Measurements from ENCODE around the gene CEACAM16.
"Not testable (repeated sequence)": the region's sequence is repeated elsewhere in the genome, so short reads cannot be mapped to it uniquely, and the experiment has no call there.

Gene CEACAM16

GRCh38 chr19:44698492-44699201 is at the start of gene CEACAM16:
TSS of gene CEACAM16 (plus strand) at chr19:44699151. CDS start at chr19:44701457, 2,306 bp downstream.
- DNase-seq, result no peak

- no peak for DNase-seq
These were observed 49.3 kb upstream of the CEACAM16 start for GRCh38 chr19:44649578-44650145.

GRCh38 chr19:44653343-44653742 is 45.6 kb upstream of the CEACAM16 start:
- DNase-seq, result no peak

GRCh38 chr19:44653977-44654774 is 44.8 kb upstream of the CEACAM16 start:
- DNase-seq, result peak; percentile 67

- peak; percentile 73 for DNase-seq
These were observed 41.6 kb upstream of the CEACAM16 start for GRCh38 chr19:44657211-44657921.

GRCh38 chr19:44658069-44658733 is 40.8 kb upstream of the CEACAM16 start:
- DNase-seq, result no peak

GRCh38 chr19:44660081-44660480 is 38.9 kb upstream of the CEACAM16 start:
- DNase-seq, result no peak

GRCh38 chr19:44661205-44661604 is 37.7 kb upstream of the CEACAM16 start:
- DNase-seq, result no peak

GRCh38 chr19:44661904-44662303 is 37.0 kb upstream of the CEACAM16 start:
- DNase-seq, result no peak

GRCh38 chr19:44662691-44663385 is 36.1 kb upstream of the CEACAM16 start:
- no peak for DNase-seq

- DNase-seq, result no peak
These were observed 35.0 kb upstream of the CEACAM16 start for GRCh38 chr19:44663996-44664395.

GRCh38 chr19:44664976-44665375 is 34.0 kb upstream of the CEACAM16 start:
- DNase-seq, result no peak

GRCh38 chr19:44666852-44667556 is 31.9 kb upstream of the CEACAM16 start:
- DNase-seq, result no peak

- no peak for DNase-seq
These were observed 29.8 kb upstream of the CEACAM16 start for GRCh38 chr19:44668985-44669764.

- DNase-seq, result not testable (repeated sequence)
These were observed 28.9 kb upstream of the CEACAM16 start for GRCh38 chr19:44670027-44670426.

GRCh38 chr19:44671400-44671799 is 27.6 kb upstream of the CEACAM16 start, which contains the start of gene CEACAM19:
TSS of gene CEACAM19 (plus strand) at chr19:44671482. CDS start at chr19:44671932, 450 bp downstream.
- DNase-seq, result no peak

- DNase-seq, result no peak
These were observed 26.7 kb upstream of the CEACAM16 start for GRCh38 chr19:44672226-44672625.

- no peak for DNase-seq
These were observed 25.4 kb upstream of the CEACAM16 start for GRCh38 chr19:44673510-44673909.

- no peak for DNase-seq
These were observed 23.4 kb upstream of the CEACAM16 start for GRCh38 chr19:44675521-44675920.
